H1 (cell line): ENCODE data around the gene SYNDIG1. TPM values are rescaled to one million over a fixed set of nuclear protein-coding genes. Genes with fewer than 3 reads are reported as not detected.

Experiments used
- CTCF ChIA-PET: fragments of 300-600 bp; sonication (Branson Sonifier 250); formaldehyde crosslinking; loops from one replicate; lab custom pipeline; 2021; ENCODE audit not compliant: partially characterized antibody; lab: Charles Lee
- POLR2A ChIA-PET: fragments of 300-600 bp; sonication (Branson Sonifier 250); formaldehyde crosslinking; loops from one replicate; lab custom pipeline; 2021; ENCODE audit warnings: inconsistent platforms; ENCODE audit not compliant: partially characterized antibody; lab: Charles Lee
- DNase-seq, 2 experiments: peaks; one replicate each; pipeline versions ENCODE4 v3.0.0 to v3.0.0-alpha.2; 2010 to 2022; ENCODE audit warnings: low spot score in 2 of 2, low read depth in 1 of 2, mixed read lengths in 1 of 2
- FAIRE-seq: peaks from 2 replicates; lab custom pipeline; 2011; peaks lifted over from hg19 to GRCh38; lab: Jason Lieb, UNC
- H2AFZ ChIP-seq: 2 replicates; pipeline ENCODE4 v1.8.1; 2012; ENCODE audit warnings: low read length, inconsistent platforms
- H2AK5ac ChIP-seq: 2 replicates; pipeline ENCODE4 v1.6.1; 2013; ENCODE audit warnings: low read depth, low read length
- H2BK120ac ChIP-seq: replicated peaks from 2 replicates; pipeline ENCODE3; 2013; ENCODE audit warnings: low read depth, low read length, inconsistent platforms
- H2BK12ac ChIP-seq: 2 replicates; pipeline ENCODE4 v1.6.1; 2013; ENCODE audit warnings: low read depth, low read length
- H2BK15ac ChIP-seq: 2 replicates; pipeline ENCODE4 v1.6.1; 2013; ENCODE audit warnings: low read length
- H2BK20ac ChIP-seq: 2 replicates; pipeline ENCODE4 v1.6.1; 2013; ENCODE audit warnings: low read length
- H2BK5ac ChIP-seq: 2 replicates; pipeline ENCODE4 v1.6.1; 2013; ENCODE audit warnings: low read depth, low read length
- H3K14ac ChIP-seq: 2 replicates; pipeline ENCODE4 v1.6.1; 2013; ENCODE audit warnings: inconsistent platforms; ENCODE audit not compliant: insufficient read length
- H3K18ac ChIP-seq: 2 replicates; pipeline ENCODE4 v1.6.1; 2013; ENCODE audit warnings: low read length; ENCODE audit errors: extremely low read depth
- H3K23ac ChIP-seq: 2 replicates; pipeline ENCODE4 v1.6.1; 2013; ENCODE audit warnings: inconsistent platforms; ENCODE audit not compliant: insufficient read length
- H3K23me2 ChIP-seq: 2 replicates; pipeline ENCODE4 v1.6.1; 2013; ENCODE audit warnings: low read depth, low read length
- H3K27ac ChIP-seq: 2 replicates; pipeline ENCODE4 v1.6.1; 2011; ENCODE audit warnings: low read depth, low read length, inconsistent platforms
- H3K27me3 ChIP-seq, 4 experiments: replicated peaks in 1 of 4; 1 replicate in 1 of 4; 2 replicates in 3 of 4; pipeline versions ENCODE4 v1.6.1 to v1.8.1; 2011 to 2013; ENCODE audit warnings: low read length in 3 of 4, mild to moderate bottlenecking in 3 of 4, inconsistent platforms in 2 of 4, mixed read lengths in 2 of 4, moderate library complexity in 1 of 4; ENCODE audit not compliant: control insufficient read depth in 3 of 4, insufficient read depth in 3 of 4; ENCODE audit errors: extremely low read depth in 1 of 4
- H3K36me3 ChIP-seq, 4 experiments: 2 replicates each; pipeline versions ENCODE4 v1.6.1 to v1.8.1; 2011 to 2013; ENCODE audit warnings: mild to moderate bottlenecking in 4 of 4, low read length in 3 of 4, moderate library complexity in 2 of 4, control low read depth in 1 of 4, inconsistent platforms in 1 of 4; ENCODE audit not compliant: insufficient read depth in 4 of 4, control insufficient read depth in 2 of 4
- H3K4ac ChIP-seq: replicated peaks from 2 replicates; pipeline ENCODE3; 2013; ENCODE audit warnings: low read length, low read depth, mixed read lengths, inconsistent platforms; ENCODE audit not compliant: insufficient read length
- H3K4me1 ChIP-seq, 4 experiments: replicated peaks in 1 of 4; 1 replicate in 1 of 4; 2 replicates in 3 of 4; pipeline versions ENCODE4 v1.6.1 to v1.8.1; 2011 to 2013; ENCODE audit warnings: low read length in 3 of 4, inconsistent platforms in 2 of 4, mixed read lengths in 1 of 4; ENCODE audit not compliant: insufficient read depth in 4 of 4, control insufficient read depth in 3 of 4
- H3K4me2 ChIP-seq, 2 experiments: 2 replicates each; pipeline versions ENCODE4 v1.6.1 to v1.8.1; 2011 to 2013; ENCODE audit warnings: low read depth in 2 of 2, low read length in 2 of 2, control low read depth in 1 of 2, inconsistent platforms in 1 of 2, mild to moderate bottlenecking in 1 of 2; ENCODE audit not compliant: insufficient read depth in 1 of 2
- H3K4me3 ChIP-seq, 4 experiments: fragments of 200-600, 300-600 bp in 1 of 4; sonication (generic), shearing (Covaris generic), sonication (Bioruptor Twin) in 1 of 4; 2 replicates each; pipeline versions ENCODE4 v1.5.1 to v1.8.1; 2011 to 2016; ENCODE audit warnings: low read length in 4 of 4, low read depth in 3 of 4, control low read depth in 2 of 4, inconsistent platforms in 2 of 4, mild to moderate bottlenecking in 2 of 4, mixed read lengths in 1 of 4, moderate library complexity in 1 of 4; ENCODE audit not compliant: insufficient read depth in 2 of 4; ENCODE audit errors: extremely low read depth in 1 of 4
- H3K56ac ChIP-seq: replicated peaks from 2 replicates; pipeline ENCODE3; 2013; ENCODE audit warnings: low read depth, mild to moderate bottlenecking, mixed read lengths, low read length, inconsistent platforms; ENCODE audit not compliant: insufficient read length
- H3K79me1 ChIP-seq: 2 replicates; pipeline ENCODE4 v1.6.1; 2013; ENCODE audit warnings: low read depth, low read length, control low read depth
- H3K79me2 ChIP-seq, 2 experiments: 2 replicates each; pipeline versions ENCODE4 v1.6.1 to v1.8.1; 2012 to 2013; ENCODE audit warnings: low read length in 2 of 2, mild to moderate bottlenecking in 2 of 2, inconsistent platforms in 1 of 2; ENCODE audit not compliant: insufficient read depth in 2 of 2, control insufficient read depth in 1 of 2
- H3K9ac ChIP-seq, 4 experiments: replicated peaks in 1 of 4; 1 replicate in 1 of 4; 2 replicates in 3 of 4; pipeline versions ENCODE4 v1.6.1 to v1.8.1; 2011 to 2013; ENCODE audit warnings: low read depth in 3 of 4, low read length in 3 of 4, control low read depth in 2 of 4, mild to moderate bottlenecking in 2 of 4, moderate library complexity in 2 of 4, inconsistent platforms in 1 of 4; ENCODE audit errors: extremely low read depth in 1 of 4
- H3K9me3 ChIP-seq, 2 experiments: 2 replicates each; pipeline versions ENCODE4 v1.6.1 to v1.8.1; 2012 to 2013; ENCODE audit warnings: mild to moderate bottlenecking in 2 of 2, moderate library complexity in 2 of 2, control low read depth in 1 of 2, inconsistent platforms in 1 of 2, low read depth in 1 of 2, low read length in 1 of 2, mixed read lengths in 1 of 2; ENCODE audit not compliant: insufficient read depth in 2 of 2
- H4K20me1 ChIP-seq, 2 experiments: replicated peaks in 1 of 2; 2 replicates each; pipeline versions ENCODE3 to v1.8.1; 2011 to 2013; ENCODE audit warnings: inconsistent platforms in 2 of 2, low read length in 2 of 2, mild to moderate bottlenecking in 1 of 2; ENCODE audit not compliant: insufficient read depth in 2 of 2, control insufficient read depth in 1 of 2
- H4K5ac ChIP-seq: 2 replicates; pipeline ENCODE4 v1.6.1; 2013; ENCODE audit warnings: low read length, low read depth, mixed read lengths, inconsistent platforms; ENCODE audit not compliant: insufficient read length
- H4K8ac ChIP-seq: 2 replicates; pipeline ENCODE4 v1.8.0; 2013; ENCODE audit warnings: mild to moderate bottlenecking, moderate library complexity, low read length, inconsistent platforms; ENCODE audit not compliant: insufficient read depth; ENCODE audit errors: extremely low read depth
- H4K91ac ChIP-seq: replicated peaks from 2 replicates; pipeline ENCODE3; 2013; ENCODE audit warnings: low read length, mixed read lengths, inconsistent platforms; ENCODE audit not compliant: insufficient read length
- CHD2 ChIP-seq: IDR thresholded peaks from 2 replicates; pipeline ENCODE4 v1.6.1; 2012; ENCODE audit warnings: low read length, improper control_type of control experiment
- NANOG ChIP-seq: IDR thresholded peaks from 2 replicates; pipeline ENCODE4 v1.6.1; 2011; ENCODE audit warnings: low read length, low read depth, mild to moderate bottlenecking, inconsistent platforms; ENCODE audit not compliant: insufficient read depth, poor library complexity, severe bottlenecking
- SIN3A ChIP-seq, 2 experiments: IDR thresholded peaks in 1 of 2; conservative IDR thresholded peaks in 1 of 2; 2 replicates each; pipeline ENCODE4 v1.6.1; 2011 to 2012; ENCODE audit warnings: low read length in 2 of 2, improper control_type of control experiment in 1 of 2, low read depth in 1 of 2, mild to moderate bottlenecking in 1 of 2
- SP2 ChIP-seq: IDR thresholded peaks from 2 replicates; pipeline ENCODE4 v1.6.1; 2012; ENCODE audit warnings: mild to moderate bottlenecking, low read length, inconsistent platforms
- WGBS, 2 experiments: shearing (Covaris generic) in 1 of 2; methylation state at CpG; one replicate each; pipeline versions ENCODE4 v1.1.6 to v1.1.7; 2013 to 2015; ENCODE audit warnings: low lambda C conversion rate in 2 of 2, mixed read lengths in 2 of 2, inconsistent platforms in 1 of 2, low coverage in 1 of 2, missing lambda C conversion rate in 1 of 2; ENCODE audit not compliant: insufficient replicate concordance in 2 of 2, insufficient coverage in 1 of 2, insufficient read length in 1 of 2; ENCODE audit errors: extremely low coverage in 1 of 2, missing lambda C conversion rate in 1 of 2; 5-methylcytosine and 5-hydroxymethylcytosine counted together
- polyA plus RNA-seq, 7 experiments: library from polyadenylated mRNA; depleted of rRNA in 3 of 7; stranded (reverse) in 5 of 7; unstranded in 2 of 7; fragments of >200 nt in 5 of 7; fragments of 200-250 nt in 2 of 7; gene quantifications; 1 replicate in 5 of 7; 2 replicates in 1 of 7; 4 replicates in 1 of 7; pipeline versions ENCODE4 v1.2.1 to v1.2.3, GENCODE V29; 2011 to 2013; ENCODE audit warnings: missing spikeins in 2 of 7, mixed read lengths in 2 of 7
- total RNA-seq: library from RNA; stranded (reverse); fragmentation: NEBNext Ultra II Directional; extraction: Animal tissue kit (Norgen Biotek cat#: 25700); gene quantifications from 2 replicates; pipeline ENCODE4 v1.2.1, GENCODE V29; 2021
- TF ChIP-seq, protein P1 (sequence below): IDR thresholded peaks from 2 replicates; pipeline ENCODE4 v1.6.1; 2011; ENCODE audit warnings: low read depth, mild to moderate bottlenecking, low read length; ENCODE audit not compliant: insufficient read depth

The SYNDIG1 gene
- total and polyA plus RNA-seq, 2 of the 8 experiments (the other 6 are each of a cell fraction or from before 2014, with no cell fraction given), result 6.5 to 7.8 TPM

DNA sequence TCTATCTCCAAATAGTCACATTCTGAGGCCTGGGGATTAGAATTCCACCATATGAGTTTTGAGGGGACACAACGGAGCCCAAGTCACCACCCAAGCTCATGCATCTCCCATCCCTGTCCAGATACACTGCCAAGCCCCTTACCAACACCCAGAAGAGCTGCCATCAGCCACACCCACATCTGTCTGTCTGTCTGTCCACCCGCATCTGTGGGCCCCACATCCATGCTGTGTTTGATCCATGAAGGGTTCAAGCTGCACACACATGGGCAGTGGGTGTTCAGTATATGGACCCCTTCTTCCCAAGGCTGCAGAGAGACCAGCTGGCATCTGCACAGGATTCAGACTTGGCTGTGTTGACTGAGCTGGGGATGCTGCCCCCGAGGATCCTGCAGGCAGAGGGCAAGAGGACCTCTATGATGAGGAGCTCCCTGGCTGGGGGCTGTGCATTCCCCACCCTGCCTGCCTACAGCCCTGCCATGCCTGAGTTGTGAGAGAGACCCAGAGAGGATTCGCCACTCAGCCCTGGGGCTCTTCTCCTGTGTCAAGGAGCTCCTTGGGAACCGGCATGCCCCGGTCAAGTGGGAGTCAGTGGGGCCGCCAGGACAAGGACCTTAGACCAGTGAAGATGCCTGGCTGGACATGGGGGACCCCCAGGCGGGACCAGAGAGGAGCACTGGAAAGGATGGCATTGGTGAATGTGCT, 206.4 kb downstream of the SYNDIG1 start:
- TF ChIP-seq, protein P1, sequence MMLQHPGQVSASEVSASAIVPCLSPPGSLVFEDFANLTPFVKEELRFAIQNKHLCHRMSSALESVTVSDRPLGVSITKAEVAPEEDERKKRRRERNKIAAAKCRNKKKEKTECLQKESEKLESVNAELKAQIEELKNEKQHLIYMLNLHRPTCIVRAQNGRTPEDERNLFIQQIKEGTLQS, result no peak
- TF ChIP-seq NANOG, result no peak
- TF ChIP-seq CHD2, result no peak
- no peak for TF ChIP-seq SP2
- TF ChIP-seq SIN3A (conservative IDR thresholded peaks at IDR 0.05 in 1 of 2, IDR thresholded peaks at IDR 0.05 in 1 of 2; ENCODE audit: low read depth in 1 of 2, low read length in 2 of 2), result no peak
- H3K4me3 ChIP-seq, result no peak overlapping the region
- CTCF ChIA-PET, result interaction anchor here (1.1 to 2.5 kb wide), 4 partner anchors 10 to 106 kb away, joined by 3 to 10 read pairs (median 4); no protein-coding TSS in a partner anchor

More for the DNA sequence above, 206.4 kb downstream of the SYNDIG1 start:
- no peak for DNase-seq
- H3K79me2 ChIP-seq, result no peaks in the 10 kb centered on the region
- H3K9me3 ChIP-seq, result no peaks in the 10 kb centered on the region
- no peak overlapping the region for H4K5ac ChIP-seq
- H2BK5ac ChIP-seq, result no peak overlapping the region
- no peak overlapping the region for H3K4ac ChIP-seq
- no peaks in the 10 kb centered on the region for H3K23me2 ChIP-seq
- no peak overlapping the region for H2AFZ ChIP-seq
- no peak for FAIRE-seq
- no peak overlapping the region for H2BK15ac ChIP-seq
- no peak overlapping the region for H3K27ac ChIP-seq
- POLR2A ChIA-PET, result interaction anchor here (1.1 kb wide), 1 partner anchor 23 kb away, joined by 3 read pairs; no protein-coding TSS in a partner anchor
- H3K4me2 ChIP-seq, result no peak overlapping the region
- no peaks in the 10 kb centered on the region for H3K36me3 ChIP-seq
- no peak overlapping the region for H2BK12ac ChIP-seq
- no peak overlapping the region for H4K91ac ChIP-seq
- H3K18ac ChIP-seq, result no peak overlapping the region
- 82% methylated on average over 8 of the region's 8 CpGs; no CpG with 5 or more reads in 1 of the 2 experiments for WGBS, 2 experiments
- H3K9ac ChIP-seq, result no peak overlapping the region
- H3K23ac ChIP-seq, result no peak overlapping the region
- H4K8ac ChIP-seq, result no peak overlapping the region
- H3K56ac ChIP-seq, result no peak overlapping the region
- no peaks in the 10 kb centered on the region for H3K27me3 ChIP-seq
- no peak overlapping the region for H3K14ac ChIP-seq
- no peak overlapping the region for H2BK120ac ChIP-seq
- H4K20me1 ChIP-seq, result no peaks in the 10 kb centered on the region
- H3K79me1 ChIP-seq, result no peaks in the 10 kb centered on the region
- no peak overlapping the region for H2AK5ac ChIP-seq
- H2BK20ac ChIP-seq, result no peak overlapping the region
- H3K4me1 ChIP-seq, result no peaks in the 10 kb centered on the region
